ENCODE results near the gene LTBP4.
A peak's percentile ranks its signal among the peaks of the same experiment; 100 is the strongest.

The LTBP4 gene

GRCh38 chr19:40597329-40597838, 3.8 kb upstream of the LTBP4 start:
- DNase-seq = no peak

DNA sequence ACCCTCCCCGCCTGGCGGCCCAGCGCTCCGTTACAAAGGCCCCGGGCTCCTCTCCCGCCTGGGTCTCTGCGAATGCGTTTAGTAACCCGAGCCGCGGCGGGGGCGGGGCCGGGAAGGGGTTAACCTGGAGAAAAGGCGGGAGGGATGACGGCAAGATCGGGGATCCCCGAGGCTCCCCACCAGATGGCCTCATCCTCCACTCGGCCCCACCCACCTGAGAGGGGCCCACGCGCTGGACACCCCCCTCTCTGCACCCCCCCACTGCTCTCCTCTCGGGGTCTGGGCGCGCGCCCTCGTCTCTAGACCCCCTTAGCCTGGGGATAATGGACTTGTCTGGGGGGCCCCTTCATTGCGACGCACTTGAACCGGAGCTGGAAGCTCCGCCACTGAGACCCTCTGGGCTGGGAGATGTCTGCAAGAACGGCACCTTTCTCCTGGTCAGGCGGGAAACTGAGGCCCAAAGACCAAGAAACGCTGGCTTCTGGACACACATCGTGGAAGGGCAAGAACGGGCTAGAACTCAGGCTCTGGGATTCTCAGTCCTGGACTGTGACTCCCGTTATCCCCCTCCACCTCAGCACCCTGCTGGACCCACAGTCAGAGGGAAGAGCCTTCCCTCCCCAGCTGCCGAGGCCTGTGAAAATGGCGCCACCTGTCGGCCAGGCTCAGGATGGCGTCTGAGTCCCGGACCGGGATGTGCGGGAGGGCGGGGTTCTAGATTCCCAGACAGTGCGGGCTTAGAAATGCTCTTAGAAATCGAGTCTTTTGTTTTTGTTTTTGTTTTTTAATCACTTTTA, 2.9 kb upstream of the LTBP4 start:
- peak; percentile 79 for DNase-seq

DNA sequence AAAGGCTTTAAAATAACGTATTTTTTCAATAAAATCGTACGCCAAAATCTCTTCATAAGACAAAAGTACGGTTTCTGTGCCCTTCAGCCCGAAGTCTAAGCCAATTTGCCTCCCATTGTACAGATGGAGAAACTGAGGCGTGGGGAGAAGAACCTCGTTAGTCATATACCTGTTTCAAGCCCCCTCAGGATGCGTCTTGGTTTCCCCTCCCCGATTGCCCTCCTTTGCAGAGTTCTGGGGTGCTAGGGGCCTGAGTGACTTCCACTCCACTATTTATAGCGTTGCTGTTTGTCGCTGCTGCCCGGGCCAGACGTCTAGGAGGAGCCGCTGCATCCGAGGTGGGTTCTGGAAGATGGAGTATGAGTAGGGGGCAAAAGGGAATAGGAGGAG, 2.3 kb upstream of the LTBP4 start:
- no peak for DNase-seq

GRCh38 chr19:40599331-40599901, 1.8 kb upstream of the LTBP4 start:
- no peak for DNase-seq

DNA sequence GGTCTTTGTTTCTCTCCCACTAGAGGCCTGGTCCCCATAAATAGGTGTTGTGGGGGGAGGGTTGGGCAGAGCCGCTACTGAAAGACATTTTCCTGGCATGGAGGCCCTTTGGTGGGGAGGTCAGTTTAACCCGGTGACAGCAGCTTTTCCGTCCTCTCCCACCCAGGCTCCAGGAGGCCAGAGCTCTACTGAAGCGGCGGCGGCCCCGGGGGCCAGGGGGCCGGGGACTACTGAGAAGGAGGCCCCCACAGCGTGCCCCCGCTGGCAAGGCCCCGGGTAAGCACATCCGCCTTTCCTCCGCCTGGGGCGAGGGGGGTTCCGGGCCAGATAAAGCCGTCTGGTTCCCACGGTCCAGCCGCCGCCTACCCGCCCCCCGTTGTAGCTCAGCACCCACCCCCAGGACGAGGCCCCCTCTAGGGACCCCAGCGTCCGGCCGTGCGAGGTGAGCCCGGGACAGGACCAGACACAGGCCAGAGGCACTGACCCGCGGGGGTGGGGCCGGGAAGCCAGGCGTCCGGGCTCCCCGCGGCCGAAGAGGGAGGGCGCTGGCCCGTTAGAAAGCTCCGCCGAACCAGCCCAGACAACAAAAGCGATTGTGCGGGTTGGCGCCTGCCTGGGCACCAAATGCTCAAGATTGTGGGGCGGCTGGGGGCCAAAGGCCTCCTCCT, 1.1 kb upstream of the LTBP4 start:
- DNase-seq = no peak

DNA sequence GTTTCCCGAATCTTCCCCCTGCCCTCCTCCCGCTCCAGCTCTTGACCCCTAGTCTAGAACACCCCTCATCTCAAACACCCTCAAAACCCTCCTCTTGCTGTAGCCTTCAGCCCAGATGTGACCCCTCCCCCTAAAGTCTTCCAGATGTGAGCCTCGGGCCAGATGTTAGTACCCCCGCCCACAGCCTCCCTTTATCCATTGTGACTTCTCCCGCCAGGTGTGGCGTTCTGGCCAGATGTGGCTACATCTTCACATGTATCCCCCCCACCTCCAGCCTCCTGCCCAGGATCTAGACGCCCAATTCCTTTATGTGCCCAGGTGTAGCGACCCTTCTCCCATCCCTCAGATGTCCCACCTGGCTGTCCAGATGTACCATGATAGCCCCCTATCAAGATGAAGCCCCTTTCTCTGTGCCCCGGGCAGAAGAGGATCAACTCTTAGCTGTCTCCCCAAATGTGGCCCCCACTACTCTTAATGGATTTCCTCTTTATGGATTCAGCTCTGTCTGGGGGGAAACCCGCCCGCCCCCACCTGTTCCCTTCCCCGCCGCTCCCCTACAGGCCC, 517 bp upstream of the LTBP4 start:
- no peak for DNase-seq

- DNase-seq = no peak
Observed at GRCh38 chr19:40603071-40603388, 1.9 kb downstream of the LTBP4 start.

DNA sequence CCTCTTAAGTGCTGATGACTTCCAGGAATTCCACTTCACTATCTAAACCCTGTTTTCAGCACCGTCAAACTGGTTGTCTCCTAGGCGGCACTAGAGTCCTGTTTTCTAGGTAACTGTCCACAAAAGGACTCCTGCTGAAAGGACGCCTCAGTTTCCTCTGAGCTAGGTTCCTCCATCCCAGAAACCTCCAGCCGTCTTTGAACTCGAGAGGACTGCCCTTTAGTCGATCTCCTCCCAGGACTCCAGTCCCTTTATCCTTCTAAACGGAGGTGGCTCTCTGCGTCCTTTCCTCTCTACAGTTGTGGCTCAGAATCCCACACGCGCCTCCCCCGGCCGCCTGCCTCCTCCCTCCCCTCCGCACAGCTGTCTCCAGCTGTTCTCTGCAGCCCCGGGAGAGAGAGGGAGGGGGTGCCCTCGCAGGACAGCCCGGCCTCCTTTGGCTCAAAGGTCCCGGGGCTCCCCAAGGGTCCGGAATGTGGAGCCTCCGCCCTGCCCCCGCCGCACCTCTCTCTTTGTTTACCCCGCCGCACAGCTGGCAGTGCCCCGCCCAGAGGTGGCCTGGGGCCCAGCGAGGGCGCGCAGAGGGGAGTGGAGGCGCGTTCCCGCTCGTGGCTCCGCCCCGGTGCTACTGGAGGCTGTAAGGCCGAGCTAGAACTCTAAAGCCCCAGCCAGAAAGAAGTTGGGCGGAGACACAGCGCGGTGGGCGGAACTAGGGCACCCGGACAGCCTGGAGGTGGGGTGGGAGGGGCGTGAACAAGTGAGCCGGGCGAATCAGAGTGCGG, 2.4 kb downstream of the LTBP4 start:
- DNase-seq = peak; percentile 96

DNA sequence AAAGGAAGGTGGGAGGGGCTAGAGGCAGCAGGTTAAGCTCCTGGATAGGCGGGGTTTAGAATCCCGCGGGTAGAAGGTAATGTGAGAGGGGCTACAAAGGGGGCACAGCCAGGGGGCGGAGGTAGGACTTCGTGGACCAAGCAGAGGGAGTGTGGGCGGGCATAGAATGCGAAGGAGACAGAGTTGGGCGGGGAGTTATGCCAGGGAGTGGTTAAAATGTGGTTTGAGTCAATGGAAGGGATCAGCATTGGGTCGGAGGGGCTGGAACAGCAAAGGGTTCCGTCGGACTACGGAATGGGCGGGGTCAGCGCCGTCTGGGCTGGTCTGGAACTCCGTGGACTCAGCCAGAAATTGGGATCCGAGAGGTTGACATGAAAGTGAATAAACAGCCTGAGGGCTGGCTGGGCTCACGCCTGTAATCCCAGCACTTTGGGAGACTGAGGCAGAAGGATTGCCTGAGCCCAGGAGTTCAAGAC, 3.0 kb downstream of the LTBP4 start:
- DNase-seq = no peak

DNA sequence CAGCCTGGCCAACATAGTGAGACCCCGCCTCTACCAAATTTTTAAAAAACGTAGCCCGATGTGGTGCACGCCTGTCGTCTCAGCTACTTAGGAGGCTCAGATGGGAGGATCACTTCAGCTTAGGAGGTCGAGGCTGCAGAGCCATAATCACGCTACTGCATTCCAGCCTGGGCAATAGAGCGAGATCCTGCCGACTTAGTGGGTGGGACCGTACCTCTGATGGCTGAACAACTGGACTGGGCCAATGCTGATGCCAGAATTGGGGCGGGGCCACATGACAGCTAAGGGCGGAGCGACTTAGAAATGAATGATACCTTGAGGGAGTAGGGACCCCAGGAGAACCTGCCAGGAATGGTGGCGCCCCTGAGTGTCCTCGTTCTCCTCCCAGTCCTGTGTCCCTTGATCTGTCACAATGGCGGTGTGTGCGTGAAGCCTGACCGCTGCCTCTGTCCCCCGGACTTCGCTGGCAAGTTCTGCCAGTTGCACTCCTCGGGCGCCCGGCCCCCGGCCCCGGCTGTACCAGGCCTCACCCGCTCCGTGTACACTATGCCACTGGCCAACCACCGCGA, 3.6 kb downstream of the LTBP4 start:
- DNase-seq = no peak

DNA sequence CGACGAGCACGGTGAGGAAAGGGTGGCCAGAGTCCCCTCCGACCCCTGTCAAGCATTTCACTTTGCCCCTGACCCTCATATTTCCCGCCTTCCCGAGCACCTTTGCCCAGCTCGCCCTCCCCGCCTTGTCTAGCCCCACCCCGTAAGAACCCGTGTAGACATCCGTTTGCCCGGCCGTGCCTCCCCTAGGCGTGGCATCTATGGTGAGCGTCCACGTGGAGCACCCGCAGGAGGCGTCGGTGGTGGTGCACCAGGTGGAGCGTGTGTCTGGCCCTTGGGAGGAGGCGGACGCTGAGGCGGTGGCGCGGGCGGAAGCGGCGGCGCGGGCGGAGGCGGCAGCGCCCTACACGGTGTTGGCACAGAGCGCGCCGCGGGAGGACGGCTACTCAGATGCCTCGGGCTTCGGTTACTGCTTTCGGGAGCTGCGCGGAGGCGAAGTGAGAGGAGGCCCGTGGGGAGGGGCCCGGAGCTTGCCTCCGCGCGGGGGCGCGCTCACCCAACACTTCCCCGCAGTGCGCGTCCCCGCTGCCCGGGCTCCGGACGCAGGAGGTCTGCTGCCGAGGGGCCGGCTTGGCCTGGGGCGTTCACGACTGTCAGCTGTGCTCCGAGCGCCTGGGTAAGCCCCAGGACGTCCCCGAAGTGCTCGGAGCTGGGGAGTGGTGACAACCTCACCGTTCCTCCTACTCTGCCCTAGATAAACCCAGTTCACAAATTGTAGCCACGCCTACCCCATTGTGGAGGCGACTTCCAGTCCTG, 4.2 kb downstream of the LTBP4 start:
- peak; percentile 76 for DNase-seq

DNA sequence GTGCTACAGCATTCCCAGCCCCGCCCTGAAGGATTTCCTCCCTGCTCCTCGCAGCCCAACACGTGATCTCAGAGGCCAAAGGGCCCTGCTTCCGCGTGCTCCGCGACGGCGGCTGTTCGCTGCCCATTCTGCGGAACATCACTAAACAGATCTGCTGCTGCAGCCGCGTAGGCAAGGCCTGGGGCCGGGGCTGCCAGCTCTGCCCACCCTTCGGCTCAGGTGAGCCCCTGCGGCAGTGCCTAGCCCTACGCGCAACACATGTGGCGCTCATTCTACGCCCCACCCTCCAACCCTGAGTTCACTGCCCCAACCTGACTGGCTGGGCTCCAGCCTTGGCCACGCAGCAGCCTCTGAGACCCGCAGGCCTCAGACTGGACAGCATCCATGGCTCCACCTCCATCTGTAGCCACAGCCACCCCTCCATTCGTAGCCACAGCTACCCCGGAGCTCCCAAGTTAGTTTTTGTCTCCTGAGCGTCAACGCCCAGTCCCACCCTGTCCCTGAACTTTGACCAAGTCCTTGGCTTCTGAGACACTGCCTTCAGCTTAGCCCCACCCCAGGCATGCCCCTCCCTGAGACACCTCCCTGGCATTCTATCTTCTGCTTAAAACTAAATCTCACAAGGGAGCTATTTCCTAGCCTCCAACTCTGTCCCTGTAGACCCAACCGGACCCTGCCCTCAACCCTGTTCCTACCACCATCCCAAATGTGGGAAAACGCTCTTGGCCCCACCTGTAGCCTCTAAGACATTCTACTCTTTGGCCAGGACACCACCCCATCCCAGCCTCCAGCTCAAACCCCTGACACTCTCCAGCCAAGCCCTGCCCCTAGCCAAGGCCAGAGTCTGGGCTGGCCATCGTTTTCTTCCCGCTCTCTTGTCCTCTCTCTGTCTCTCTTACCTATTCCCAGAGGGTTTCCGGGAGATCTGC, 6.4 kb downstream of the LTBP4 start:
- no peak for DNase-seq

- DNase-seq = no peak
Observed at GRCh38 chr19:40608240-40608621, 7.1 kb downstream of the LTBP4 start.

- no peak for DNase-seq
Observed at GRCh38 chr19:40608957-40609356, 7.8 kb downstream of the LTBP4 start.

DNA sequence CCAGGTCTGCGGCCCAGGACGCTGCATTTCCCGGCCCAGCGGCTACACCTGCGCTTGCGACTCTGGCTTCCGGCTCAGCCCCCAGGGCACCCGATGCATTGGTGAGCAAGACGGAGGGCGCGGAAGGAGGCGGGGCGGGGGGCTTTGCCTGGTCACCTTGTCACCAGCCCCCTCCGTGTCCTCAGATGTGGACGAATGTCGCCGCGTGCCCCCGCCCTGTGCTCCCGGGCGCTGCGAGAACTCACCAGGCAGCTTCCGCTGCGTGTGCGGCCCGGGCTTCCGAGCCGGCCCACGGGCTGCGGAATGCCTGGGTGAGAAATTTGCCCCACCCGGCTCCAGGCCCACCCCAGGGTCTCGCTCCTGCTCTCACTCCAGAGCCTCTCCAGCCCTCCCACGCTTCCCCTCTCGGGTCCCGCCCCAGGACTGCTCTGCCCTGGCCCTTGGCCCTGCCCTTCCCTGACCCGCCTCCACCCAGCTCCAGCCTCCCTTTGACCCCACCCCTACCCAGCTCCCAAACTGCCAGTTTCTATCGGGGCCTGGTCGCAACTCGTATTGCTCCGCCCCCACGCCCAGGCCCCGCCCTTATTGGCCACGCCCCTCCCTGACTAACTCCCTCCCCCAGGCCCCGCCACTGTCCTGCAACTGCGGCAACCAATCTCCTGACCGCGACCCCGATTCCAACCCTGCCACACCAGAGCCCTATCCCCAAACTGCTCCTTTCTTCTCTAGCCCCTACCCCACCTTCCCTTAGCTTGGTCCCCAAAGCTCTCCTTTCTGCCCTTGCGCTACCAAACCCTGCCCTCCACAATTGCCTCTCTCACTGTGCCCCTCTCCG, 8.6 kb downstream of the LTBP4 start:
- DNase-seq = peak; percentile 89

DNA sequence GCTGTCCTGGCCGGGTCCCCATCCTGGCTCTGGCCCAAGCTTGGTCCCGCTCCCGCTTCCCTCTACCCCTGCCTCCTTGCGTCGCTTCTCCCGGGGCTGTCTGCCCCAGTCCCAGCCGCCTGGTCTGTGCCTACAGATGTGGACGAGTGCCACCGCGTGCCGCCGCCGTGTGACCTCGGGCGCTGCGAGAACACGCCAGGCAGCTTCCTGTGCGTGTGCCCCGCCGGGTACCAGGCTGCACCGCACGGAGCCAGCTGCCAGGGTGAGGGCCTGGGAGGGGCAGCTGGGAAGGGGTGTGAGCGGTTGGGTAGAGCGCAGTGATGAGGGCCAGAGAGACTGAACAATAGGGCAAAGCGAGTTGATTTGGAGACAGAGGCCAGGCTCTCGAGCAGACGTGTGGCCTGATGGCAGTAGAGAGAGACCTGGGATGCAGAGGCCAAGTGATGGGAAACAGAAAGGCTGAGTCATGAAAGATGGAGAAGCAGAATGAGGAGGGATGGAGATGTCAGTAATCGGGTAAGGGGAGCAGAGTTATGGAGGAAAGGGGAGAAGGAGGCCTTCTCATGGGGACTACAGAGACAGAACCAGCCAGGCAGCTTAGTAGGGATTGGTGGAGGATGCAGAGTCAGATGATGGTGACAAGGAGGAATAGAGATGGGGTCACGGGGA, 9.4 kb downstream of the LTBP4 start:
- no peak for DNase-seq

DNA sequence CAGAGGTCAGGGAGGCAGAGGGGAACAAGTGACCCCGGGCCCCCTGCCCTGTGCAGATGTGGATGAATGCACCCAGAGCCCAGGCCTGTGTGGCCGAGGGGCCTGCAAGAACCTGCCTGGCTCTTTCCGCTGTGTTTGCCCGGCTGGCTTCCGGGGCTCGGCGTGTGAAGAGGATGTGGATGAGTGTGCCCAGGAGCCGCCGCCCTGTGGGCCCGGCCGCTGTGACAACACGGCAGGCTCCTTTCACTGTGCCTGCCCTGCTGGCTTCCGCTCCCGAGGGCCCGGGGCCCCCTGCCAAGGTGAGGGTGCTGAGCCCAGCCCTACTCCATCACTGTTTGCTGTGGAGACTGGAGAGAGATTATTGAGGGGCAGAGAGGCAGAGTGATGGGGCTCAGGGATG, 9.9 kb downstream of the LTBP4 start:
- DNase-seq = no peak

- no peak for DNase-seq
Observed at GRCh38 chr19:40611900-40612698, 10.9 kb downstream of the LTBP4 start.
